Esophagus squamous epithelium (tissue), 5 donors: Measurements from ENCODE around the gene SKI. TPM values are rescaled to one million over a fixed set of nuclear protein-coding genes. Genes with fewer than 3 reads are reported as not detected.

Experiments
- DNase-seq: peaks from one replicate; lab custom pipeline; 2025; lab: John Stamatoyannopoulos, UW
- H3K27ac ChIP-seq, 4 donors: fragments of 200-600 bp; sonication (generic); one replicate each; pipeline ENCODE4 v1.5.1; 2016 to 2019; ENCODE audit warnings: mild to moderate bottlenecking in 1 of 4
- H3K27me3 ChIP-seq, 4 donors: fragments of 200-600 bp; sonication (generic); 1 replicate in 3 of 4; 2 replicates in 1 of 4; pipeline versions ENCODE4 v1.5.1 to v1.6.0; 2017 to 2021; ENCODE audit warnings: antibody characterized with exemption in 1 of 4
- H3K36me3 ChIP-seq, 3 donors: fragments of 200-600 bp; sonication (generic); one replicate each; pipeline ENCODE4 v1.5.1; 2016 to 2019
- H3K4me1 ChIP-seq, 3 donors: fragments of 200-600 bp; sonication (generic); one replicate each; pipeline ENCODE4 v1.5.1; 2017 to 2019
- H3K4me3 ChIP-seq, 4 donors: fragments of 200-600 bp; sonication (generic); 1 replicate in 3 of 4; 2 replicates in 1 of 4; pipeline ENCODE4 v1.5.1; 2016 to 2019; ENCODE audit warnings: mild to moderate bottlenecking in 2 of 4, moderate library complexity in 1 of 4
- H3K9me3 ChIP-seq, 3 donors: fragments of 200-600 bp; sonication (generic); one replicate each; pipeline ENCODE4 v1.5.1; 2016 to 2019
- CTCF ChIP-seq, 6 experiments: fragments of 450-650 bp in 4 of 6; fragments of 200-600 bp in 2 of 6; sonication (generic) in 2 of 6; IDR thresholded peaks; one replicate each; pipeline ENCODE4 v1.5.1; 2016 to 2019; ENCODE audit warnings: antibody characterized with exemption in 6 of 6, mild to moderate bottlenecking in 4 of 6, moderate library complexity in 4 of 6
- POLR2A ChIP-seq, 4 donors: fragments of 450-650 bp; IDR thresholded peaks; one replicate each; pipeline ENCODE4 v1.6.1; 2017; ENCODE audit warnings: antibody characterized with exemption in 4 of 4, mild to moderate bottlenecking in 4 of 4, moderate library complexity in 3 of 4
- WGBS, 2 donors: methylation state at CpG; one replicate each; pipeline ENCODE4 v1.1.5; 2018; 5-methylcytosine and 5-hydroxymethylcytosine counted together
- intact Hi-C: fragments of 100-400 bp; cut with DNase I; formaldehyde crosslinking; loops from one replicate; pipeline ENCODE4 v1.15.0; 2022
- total RNA-seq, 4 donors: library from RNA; depleted of rRNA; stranded (reverse); fragments of >200 nt; gene quantifications; one replicate each; pipeline ENCODE4 v1.1.0, GENCODE V29; 2016
- donor health status: DM: yes; HTN: yes; CAD: no.

SKI gene
- total RNA-seq, 4 donors from 2014 or later: 18.2 to 38.8 (median 25.2) TPM

GRCh38 chr1:2277741-2278488 lies 49.8 kb downstream of the SKI start:
- DNase-seq: no peak
- no peak for TF ChIP-seq POLR2A (IDR thresholded peaks at IDR 0.05)
- TF ChIP-seq CTCF (IDR thresholded peaks at IDR 0.05): no peak
- Histone ChIP-seq H3K4me1 (peaks cover 42 to 79% (median 67%) of the 10 kb centered on the region in 3 donors), H3K9me3 (no peaks in the 10 kb centered on the region), H3K27me3 (no peaks in the 10 kb centered on the region), H3K36me3 (peaks cover 0 to 8% (median 0%) of the 10 kb centered on the region in 3 donors), H3K27ac (peak overlapping the region; percentile 44 to 83 (median 74)), H3K4me3 (no peak overlapping the region)
- intact Hi-C loops: no loop called here
- 84 to 91% methylated on average over 12 to 16 of the region's 25 CpGs for WGBS, 2 donors

GRCh38 chr1:2278591-2279209 lies 50.6 kb downstream of the SKI start:
- Histone ChIP-seq H3K27me3 (no peaks in the 10 kb centered on the region), H3K4me3 (peak overlapping the region in 1 of 4 donors; percentile 23), H3K27ac (peak overlapping the region; percentile 44 to 83 (median 74)), H3K9me3 (no peaks in the 10 kb centered on the region), H3K4me1 (peaks cover 38 to 79% (median 59%) of the 10 kb centered on the region in 3 donors), H3K36me3 (peaks cover 0 to 8% (median 0%) of the 10 kb centered on the region in 3 donors)
- WGBS, 2 donors: 40 to 60% methylated on average over 1 of the region's 16 CpGs
- intact Hi-C loops: no loop called here
- no peak for TF ChIP-seq CTCF (IDR thresholded peaks at IDR 0.05)
- no peak for TF ChIP-seq POLR2A (IDR thresholded peaks at IDR 0.05)
- no peak for DNase-seq

GRCh38 chr1:2279210-2279639 lies 51.1 kb downstream of the SKI start:
- Histone ChIP-seq H3K9me3 (no peaks in the 10 kb centered on the region), H3K36me3 (peaks cover 0 to 8% (median 0%) of the 10 kb centered on the region in 3 donors), H3K4me3 (peak overlapping the region in 1 of 4 donors; percentile 23), H3K27ac (peak overlapping the region; percentile 44 to 83 (median 74)), H3K27me3 (no peaks in the 10 kb centered on the region), H3K4me1 (peaks cover 33 to 79% (median 54%) of the 10 kb centered on the region in 3 donors)
- WGBS, 2 donors: 4 to 40% methylated on average over 1 to 5 of the region's 13 CpGs
- TF ChIP-seq POLR2A (IDR thresholded peaks at IDR 0.05) (no peak), CTCF (IDR thresholded peaks at IDR 0.05) (no peak)
- intact Hi-C loops: no loop called here
- no peak for DNase-seq

GRCh38 chr1:2279817-2280216 lies 51.7 kb downstream of the SKI start:
- H3K4me3 ChIP-seq: no peak overlapping the region
- H3K27ac ChIP-seq: peak overlapping the region in 3 of 4 donors; percentile 66 to 83 (median 81)
- intact Hi-C loops: no loop called here

More at GRCh38 chr1:2279817-2280216, 51.7 kb downstream of the SKI start:
- H3K4me1 ChIP-seq: peaks cover 33 to 79% (median 48%) of the 10 kb centered on the region in 3 donors
- no peak for TF ChIP-seq CTCF (IDR thresholded peaks at IDR 0.05)
- WGBS, 2 donors: 44 to 73% methylated on average over 3 to 5 of the region's 9 CpGs
- DNase-seq: no peak
- no peaks in the 10 kb centered on the region for H3K27me3 ChIP-seq
- no peaks in the 10 kb centered on the region for H3K9me3 ChIP-seq
- H3K36me3 ChIP-seq: peaks cover 0 to 8% (median 0%) of the 10 kb centered on the region in 3 donors
